Hepatocyte (in vitro differentiated cells): ENCODE results near the gene POC1B. TPM values are rescaled to one million over a fixed set of nuclear protein-coding genes. Genes with fewer than 3 reads are reported as not detected.

Experiments
- DNase-seq: peaks from one replicate; pipeline ENCODE4 v3.0.0-alpha.2; 2016; ENCODE audit warnings: low spot score
- H2AFZ ChIP-seq: fragments of 200-600 bp; sonication (generic); 2 replicates; pipeline ENCODE4 v1.6.0; 2016; ENCODE audit warnings: antibody characterized with exemption, mild to moderate bottlenecking
- H3K27ac ChIP-seq: fragments of 200-600 bp; sonication (generic); 2 replicates; pipeline ENCODE4 v1.5.1; 2016; ENCODE audit warnings: mild to moderate bottlenecking
- H3K27me3 ChIP-seq: fragments of 200-600 bp; sonication (generic); 2 replicates; pipeline ENCODE4 v1.6.1; 2016
- H3K36me3 ChIP-seq: fragments of 200-600 bp; sonication (generic); replicated peaks from 2 replicates; pipeline ENCODE4 v1.5.1; 2016; ENCODE audit warnings: low read depth; ENCODE audit not compliant: insufficient read depth
- H3K4me1 ChIP-seq: fragments of 200-600 bp; sonication (generic); 2 replicates; pipeline ENCODE4 v1.5.1; 2016; ENCODE audit warnings: mild to moderate bottlenecking, moderate library complexity; ENCODE audit not compliant: insufficient read depth
- H3K4me2 ChIP-seq: fragments of 200-600 bp; sonication (generic); 2 replicates; pipeline ENCODE4 v1.6.0; 2016
- H3K4me3 ChIP-seq: fragments of 200-600 bp; sonication (generic); 2 replicates; pipeline ENCODE4 v1.5.1; 2016; ENCODE audit warnings: mild to moderate bottlenecking
- H3K79me2 ChIP-seq: fragments of 200-600 bp; sonication (generic); 2 replicates; pipeline ENCODE4 v1.6.0; 2017; ENCODE audit warnings: mild to moderate bottlenecking
- H3K9me2 ChIP-seq: fragments of 200-600 bp; sonication (generic); replicated peaks from 2 replicates; pipeline ENCODE4 v1.6.0; 2017; ENCODE audit warnings: mild to moderate bottlenecking; ENCODE audit not compliant: insufficient read depth
- H3K9me3 ChIP-seq: fragments of 200-600 bp; sonication (generic); 2 replicates; pipeline ENCODE4 v1.5.1; 2016; ENCODE audit warnings: low read depth, mild to moderate bottlenecking
- H4K20me1 ChIP-seq: fragments of 200-600 bp; sonication (generic); 2 replicates; pipeline ENCODE4 v1.6.0; 2016; ENCODE audit warnings: mild to moderate bottlenecking; ENCODE audit not compliant: insufficient read depth, poor library complexity, severe bottlenecking
- CTCF ChIP-seq: fragments of 200-600 bp; sonication (generic); IDR thresholded peaks from 2 replicates; pipeline ENCODE4 v1.5.1; 2016; ENCODE audit warnings: antibody characterized with exemption, mild to moderate bottlenecking; ENCODE audit not compliant: poor library complexity
- EZH2 ChIP-seq: fragments of 200-600 bp; sonication (generic); IDR thresholded peaks from 2 replicates; pipeline ENCODE4 v1.6.1; 2016; ENCODE audit warnings: antibody characterized with exemption, mild to moderate bottlenecking, borderline replicate concordance
- EZH2phosphoT487 ChIP-seq: fragments of 200-600 bp; sonication (generic); IDR thresholded peaks from one replicate; pipeline ENCODE4 v1.6.1; 2018; ENCODE audit warnings: antibody characterized with exemption, mild to moderate bottlenecking, low read depth, moderate library complexity; ENCODE audit not compliant: unreplicated experiment, severe bottlenecking
- WGBS: methylation state at CpG from one replicate; pipeline ENCODE4 v1.1.6; 2016; ENCODE audit warnings: low lambda C conversion rate; ENCODE audit errors: missing lambda C conversion rate; 5-methylcytosine and 5-hydroxymethylcytosine counted together
- polyA plus RNA-seq: library from polyadenylated mRNA; unstranded; fragments of >200 nt; fragmentation: Nextera tagmentation; extraction: Ambion mirVana; gene quantifications from 2 replicates; pipeline ENCODE4 v1.2.1, GENCODE V29; 2016
- total RNA-seq: library from RNA; depleted of rRNA; stranded (reverse); fragments of >200 nt; gene quantifications from 2 replicates; pipeline ENCODE4 v1.2.3, GENCODE V29; 2014

Gene POC1B
- total and polyA plus RNA-seq, 2 experiments from 2014 or later: 11.6 to 18.9 TPM

GRCh38 chr12:89559753-89560152, 33.9 kb upstream of the POC1B start:
- H4K20me1 ChIP-seq: no peaks in the 10 kb centered on the region
- H3K4me3 ChIP-seq: no peak overlapping the region
- H3K36me3 ChIP-seq: no peaks in the 10 kb centered on the region
- no peaks in the 10 kb centered on the region for H3K27me3 ChIP-seq
- H2AFZ ChIP-seq: no peak overlapping the region
- no peak overlapping the region for H3K4me2 ChIP-seq
- no peak for DNase-seq
- H3K79me2 ChIP-seq: no peaks in the 10 kb centered on the region
- no peak for TF ChIP-seq EZH2phosphoT487
- TF ChIP-seq CTCF: no peak
- no peak for TF ChIP-seq EZH2
- no peak overlapping the region for H3K27ac ChIP-seq
- H3K9me3 ChIP-seq: no peaks in the 10 kb centered on the region
- WGBS: 89% methylated on average over 10 of the region's 10 CpGs
- no peaks in the 10 kb centered on the region for H3K9me2 ChIP-seq
- H3K4me1 ChIP-seq: no peaks in the 10 kb centered on the region

DNA sequence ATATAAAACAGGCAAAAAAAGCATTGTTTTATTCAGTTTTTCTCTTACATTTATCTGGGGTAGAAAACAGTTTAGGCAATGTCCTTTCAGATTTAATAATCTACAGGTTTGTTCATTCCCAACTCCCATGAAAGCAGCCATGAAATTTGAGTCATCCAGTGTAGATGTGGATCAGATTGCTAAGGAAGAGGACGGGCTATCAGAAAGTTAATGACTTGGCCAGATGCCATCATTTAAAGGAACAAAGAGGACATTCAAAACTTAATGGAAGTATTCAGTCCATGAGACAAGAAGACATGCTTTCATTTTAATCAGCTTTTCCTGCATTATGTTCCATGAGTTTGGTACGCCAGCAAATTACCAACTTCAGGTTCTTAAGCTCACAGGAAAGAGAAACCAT, 31.1 kb upstream of the POC1B start:
- no peaks in the 10 kb centered on the region for H3K9me2 ChIP-seq
- H3K79me2 ChIP-seq: no peaks in the 10 kb centered on the region
- H3K4me3 ChIP-seq: no peak overlapping the region
- H3K36me3 ChIP-seq: no peaks in the 10 kb centered on the region
- no peak overlapping the region for H3K27ac ChIP-seq
- H3K27me3 ChIP-seq: no peaks in the 10 kb centered on the region
- no peaks in the 10 kb centered on the region for H3K9me3 ChIP-seq
- no peaks in the 10 kb centered on the region for H4K20me1 ChIP-seq
- no peaks in the 10 kb centered on the region for H3K4me1 ChIP-seq
- WGBS: 75% methylated on average over 2 of the region's 2 CpGs
- no peak overlapping the region for H2AFZ ChIP-seq
- H3K4me2 ChIP-seq: no peak overlapping the region
- DNase-seq: no peak
- TF ChIP-seq EZH2phosphoT487: no peak
- TF ChIP-seq EZH2: no peak
- TF ChIP-seq CTCF: no peak

DNA sequence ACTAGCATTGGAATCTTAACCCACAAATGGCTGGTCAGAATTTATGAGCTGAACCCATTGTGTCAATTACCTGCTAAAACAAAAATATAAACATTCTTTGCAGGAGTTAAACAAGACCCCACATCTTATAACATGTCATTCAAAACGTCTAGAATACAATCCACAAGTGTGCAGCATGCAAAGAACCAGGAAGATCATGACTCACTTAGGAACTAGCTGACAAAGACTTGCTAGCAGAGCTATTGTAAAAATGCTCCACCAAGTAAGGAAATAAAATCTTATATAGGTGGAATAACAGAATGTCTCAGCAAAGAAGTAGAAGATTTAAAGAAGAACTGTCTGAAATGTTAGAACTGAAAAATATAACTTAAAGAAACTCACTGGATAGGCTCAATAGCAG, 26.5 kb upstream of the POC1B start:
- Histone ChIP-seq H3K36me3 (no peaks in the 10 kb centered on the region), H3K9me3 (no peaks in the 10 kb centered on the region), H3K27me3 (no peaks in the 10 kb centered on the region), H3K9me2 (no peaks in the 10 kb centered on the region), H3K4me2 (no peak overlapping the region), H3K79me2 (no peaks in the 10 kb centered on the region), H2AFZ (no peak overlapping the region), H4K20me1 (no peaks in the 10 kb centered on the region), H3K4me3 (no peak overlapping the region), H3K27ac (no peak overlapping the region), H3K4me1 (no peaks in the 10 kb centered on the region)
- 40% methylated on average over 1 of the region's 1 CpG for WGBS
- no peak for DNase-seq
- TF ChIP-seq CTCF: no peak
- no peak for TF ChIP-seq EZH2phosphoT487
- TF ChIP-seq EZH2: no peak

DNA sequence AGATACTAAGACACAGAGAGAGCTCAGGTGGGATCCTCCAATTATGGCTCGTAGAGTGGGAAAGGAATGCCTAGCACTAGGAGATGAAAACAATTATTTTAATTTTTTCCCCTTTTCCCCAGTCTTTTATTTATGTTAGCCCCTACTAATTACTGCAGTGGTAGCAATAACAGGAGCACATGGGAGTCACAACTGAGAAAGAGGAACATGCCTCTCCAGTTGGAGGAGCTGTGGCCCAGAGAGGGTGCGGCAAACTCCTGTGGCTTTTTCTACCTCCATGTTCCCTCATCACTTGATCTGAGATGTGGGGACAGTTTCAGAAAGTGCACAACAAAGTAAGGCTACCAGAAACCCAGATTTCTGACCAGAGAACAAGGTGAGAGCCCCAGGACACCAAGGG, 25.9 kb upstream of the POC1B start:
- Histone ChIP-seq H3K79me2 (no peaks in the 10 kb centered on the region), H3K36me3 (no peaks in the 10 kb centered on the region), H3K27ac (no peak overlapping the region), H3K4me1 (no peaks in the 10 kb centered on the region), H3K4me2 (no peak overlapping the region), H3K4me3 (no peak overlapping the region), H2AFZ (no peak overlapping the region), H4K20me1 (no peaks in the 10 kb centered on the region), H3K9me2 (no peaks in the 10 kb centered on the region), H3K27me3 (no peaks in the 10 kb centered on the region), H3K9me3 (no peaks in the 10 kb centered on the region)
- WGBS: 95% methylated on average over 2 of the region's 2 CpGs
- no peak for TF ChIP-seq EZH2phosphoT487
- TF ChIP-seq CTCF: no peak
- TF ChIP-seq EZH2: no peak
- DNase-seq: no peak
